ENCODE data around the gene ROBO1.

ROBO1 gene

DNA sequence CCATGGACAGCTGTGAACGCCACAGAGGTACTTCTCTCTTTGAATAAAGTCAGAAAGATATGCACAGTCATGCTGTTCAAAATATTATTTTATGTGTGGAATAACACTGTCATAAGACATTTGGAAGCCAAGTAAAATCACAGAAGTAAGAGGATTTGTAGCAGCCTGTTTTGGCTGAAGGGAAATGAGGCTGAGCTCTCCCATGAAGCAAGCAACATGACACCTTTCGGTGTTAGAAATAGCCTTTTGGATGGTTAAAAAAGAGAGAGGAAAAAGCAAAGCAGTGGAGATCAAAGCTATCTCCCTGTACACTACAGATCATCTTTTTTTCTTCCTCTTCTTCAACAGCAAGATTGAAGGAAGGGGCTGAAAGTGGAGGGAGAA is 755.3 kb downstream of the ROBO1 start:
- DNase-seq (ENCODE audit: low read depth), result no peak

DNA sequence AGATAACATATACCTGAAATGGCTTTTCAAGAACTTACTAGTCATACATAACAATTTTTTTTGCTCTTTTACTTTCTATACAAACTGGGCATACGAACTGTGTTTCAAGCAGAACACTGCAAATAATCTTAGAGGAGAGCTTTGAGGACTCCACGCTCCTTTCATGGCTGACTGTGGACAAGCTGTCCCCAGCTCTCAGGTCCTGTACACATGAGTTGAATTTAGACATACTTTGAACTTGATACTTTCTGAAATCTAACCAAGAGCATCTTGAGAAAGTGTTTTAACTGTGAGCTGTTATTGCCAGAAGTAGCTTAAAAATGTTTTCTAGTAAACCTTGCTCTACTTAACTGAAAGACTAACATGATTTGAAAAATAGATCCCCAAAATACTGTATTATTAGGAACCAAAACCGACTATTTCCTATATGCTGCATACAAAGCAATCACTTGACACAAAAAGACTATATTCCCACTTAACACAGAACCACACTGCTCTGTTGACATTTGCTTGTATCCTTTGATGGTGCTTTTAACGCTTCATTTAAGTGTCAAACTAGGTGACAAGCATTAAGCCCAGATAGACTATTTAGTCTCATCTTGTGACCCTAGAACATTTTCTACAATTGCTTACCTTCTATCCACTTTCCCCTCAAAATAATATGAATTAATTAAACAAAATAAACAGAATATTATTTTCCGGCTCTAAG is 755.8 kb downstream of the ROBO1 start:
- no peak for DNase-seq (ENCODE audit: low read depth)

DNA sequence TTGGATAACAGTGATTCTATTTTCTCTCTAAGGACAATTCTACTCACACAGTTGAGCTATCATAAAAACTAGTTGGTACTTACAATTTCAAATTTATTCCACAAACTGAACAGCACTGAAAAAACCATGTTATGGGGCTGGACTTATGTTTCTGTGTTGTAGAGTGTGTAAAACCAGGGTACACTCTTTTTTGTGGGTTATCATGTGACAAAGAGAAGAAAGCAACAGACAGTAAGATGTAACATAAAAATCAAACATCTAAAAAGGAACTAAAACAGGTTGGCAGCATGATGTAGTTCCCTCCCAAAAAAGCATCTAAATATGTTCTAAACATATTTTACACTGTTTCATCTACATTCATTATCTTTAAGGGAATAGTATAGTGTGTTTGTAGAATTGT is 757.9 kb downstream of the ROBO1 start:
- DNase-seq (ENCODE audit: low read depth), result no peak

DNA sequence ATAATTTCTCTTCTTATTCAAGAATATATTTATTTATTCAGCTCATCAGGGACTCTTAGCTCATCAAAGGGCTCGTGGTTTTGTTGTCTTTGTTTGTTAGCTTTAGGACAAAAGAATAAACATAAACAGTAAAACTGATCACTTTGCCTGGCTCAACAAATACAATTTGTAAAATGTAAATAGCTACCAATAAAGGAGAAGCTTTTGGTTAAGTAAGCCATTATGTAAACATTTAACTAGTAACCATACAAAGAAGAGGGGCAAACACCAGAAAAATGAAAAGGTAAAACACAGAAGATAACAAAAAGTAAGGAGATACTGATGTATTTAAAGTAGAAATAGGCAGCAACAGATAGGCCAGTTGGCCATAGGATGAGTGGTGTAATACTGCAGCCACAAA is 761.7 kb downstream of the ROBO1 start:
- no peak for DNase-seq (ENCODE audit: low read depth)

DNA sequence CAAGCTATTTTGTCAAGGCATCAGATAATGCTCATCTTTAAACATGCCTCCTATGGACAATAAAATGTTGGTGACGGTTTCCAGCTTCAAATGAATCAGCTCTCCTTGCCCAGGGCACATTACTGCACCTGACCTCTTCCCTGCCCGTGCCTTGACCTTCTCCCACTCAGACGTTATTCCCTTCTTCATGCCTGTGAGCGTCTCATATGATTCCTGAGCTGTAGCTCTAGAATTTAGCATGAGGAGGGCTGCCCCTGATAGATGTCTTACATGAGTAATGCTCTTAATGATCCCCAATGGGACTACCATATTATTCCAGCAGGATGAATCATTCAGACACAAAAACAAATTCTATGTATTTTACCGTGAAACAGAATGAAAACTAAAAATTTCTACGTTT is 762.7 kb downstream of the ROBO1 start:
- DNase-seq (ENCODE audit: low read depth), result no peak

DNA sequence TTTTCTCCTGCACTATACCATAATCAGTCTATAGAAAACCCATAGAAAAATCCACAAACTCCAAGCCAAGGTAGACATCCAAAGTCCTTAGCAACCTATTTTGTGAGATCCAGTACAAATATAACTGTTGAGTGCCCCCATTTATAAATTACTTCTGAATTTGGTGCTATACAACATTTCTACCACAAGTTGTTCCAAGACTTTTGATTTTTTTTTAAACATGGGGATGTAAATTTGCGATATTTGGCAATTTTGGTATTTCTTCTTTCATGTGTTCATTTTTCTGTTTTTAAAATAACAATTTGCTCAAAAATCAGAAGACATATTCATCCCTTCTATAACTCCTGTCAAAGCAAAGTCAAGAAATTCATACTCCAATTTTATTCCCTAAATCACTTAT is 763.8 kb downstream of the ROBO1 start:
- no peak for DNase-seq (ENCODE audit: low read depth)

DNA sequence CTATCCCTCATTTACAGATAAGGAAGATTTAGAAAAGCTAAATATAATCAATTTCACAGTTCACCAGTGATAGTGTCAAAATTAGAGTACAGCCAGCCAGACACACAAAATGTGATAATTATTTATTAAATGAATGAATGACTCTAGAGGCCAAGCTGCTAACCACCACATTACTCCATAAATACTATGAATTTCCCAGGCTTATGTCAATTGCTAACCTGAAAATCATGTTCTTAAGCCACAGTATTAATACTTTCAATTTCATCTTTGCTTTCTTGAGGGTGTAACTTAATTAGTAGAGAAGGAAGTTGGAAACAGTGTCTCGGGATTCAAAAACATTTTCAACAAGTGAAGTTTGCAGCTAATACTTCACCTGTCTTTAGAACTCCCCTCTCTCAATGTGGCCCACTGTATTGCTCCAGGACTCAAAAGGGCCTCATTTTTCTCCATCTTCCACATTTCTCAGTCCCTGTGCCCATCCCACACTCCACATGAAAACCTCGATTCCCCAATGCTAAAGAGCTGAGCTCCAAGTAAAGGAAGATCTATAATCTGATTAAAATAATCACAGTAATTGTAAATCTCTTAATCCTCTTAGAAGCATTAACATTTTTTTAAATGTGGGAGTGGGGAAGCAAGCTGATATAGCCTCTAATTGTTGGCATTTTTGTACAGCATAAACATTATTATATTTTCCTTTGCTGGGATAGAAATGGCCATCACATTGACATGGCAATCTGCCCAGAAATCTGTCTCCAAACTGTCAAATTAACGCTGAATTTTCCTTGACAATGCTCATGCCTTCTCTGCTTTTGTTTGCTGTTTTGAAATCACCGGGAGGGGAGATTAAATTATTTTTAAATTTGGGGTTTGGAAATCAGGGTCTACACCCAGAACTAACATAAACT is 765.1 kb downstream of the ROBO1 start:
- no peak for DNase-seq (ENCODE audit: low read depth)

DNA sequence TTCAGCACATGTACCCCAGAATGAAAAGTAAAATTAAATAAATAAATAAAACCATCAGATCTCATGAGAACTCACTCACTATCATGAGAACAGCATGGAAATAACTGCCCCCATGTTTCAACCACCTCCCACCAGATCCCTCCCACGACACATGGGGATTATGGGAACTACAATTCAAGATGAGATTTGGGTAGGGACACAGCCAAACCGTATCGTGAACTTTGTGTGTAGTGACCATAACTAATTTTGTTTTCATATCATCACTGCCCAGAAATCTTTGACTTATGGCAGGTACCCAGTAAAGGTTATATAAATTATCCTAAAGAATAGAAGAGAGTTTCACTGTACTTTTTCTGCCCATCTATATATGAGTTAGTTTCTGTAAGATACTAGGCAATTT is 766.5 kb downstream of the ROBO1 start:
- no peak for DNase-seq (ENCODE audit: low read depth)

DNA sequence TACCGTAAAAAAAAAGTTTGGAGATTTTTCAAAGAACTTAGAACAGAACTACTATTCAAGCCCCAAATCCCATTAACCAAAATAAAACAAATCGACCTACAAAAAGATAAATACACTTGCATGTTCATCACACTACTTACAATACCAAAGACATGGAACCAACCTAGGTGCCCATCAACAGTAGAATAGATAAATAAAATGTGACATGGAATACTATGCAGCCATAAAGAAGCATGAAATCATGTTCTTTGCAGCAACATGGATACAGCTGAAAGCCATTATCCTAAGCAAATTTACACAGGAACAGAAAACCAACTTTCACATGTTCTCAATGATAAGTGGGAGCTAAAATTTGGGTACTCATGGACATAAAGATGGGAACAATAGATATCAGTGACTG is 768.7 kb downstream of the ROBO1 start:
- no peak for DNase-seq (ENCODE audit: low read depth)

DNA sequence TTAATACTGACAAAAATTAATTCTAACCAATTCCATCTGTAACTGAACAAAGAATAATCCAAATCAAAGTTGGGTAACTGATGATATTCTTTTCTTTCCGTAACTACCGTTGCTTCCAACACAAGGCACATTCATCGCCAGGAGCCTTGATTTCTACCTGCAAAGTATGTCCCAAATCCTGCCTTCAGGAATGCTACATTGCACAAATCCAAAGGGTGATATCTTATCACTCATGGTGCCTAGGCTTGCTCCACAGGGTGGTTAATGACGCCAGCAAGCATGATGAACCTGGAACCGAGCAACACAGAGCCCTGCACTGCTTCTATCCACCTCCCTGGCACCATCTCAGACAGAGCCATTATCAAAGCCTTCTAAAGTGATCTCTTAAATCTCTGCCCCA is 772.7 kb downstream of the ROBO1 start:
- DNase-seq (ENCODE audit: low read depth), result no peak

DNA sequence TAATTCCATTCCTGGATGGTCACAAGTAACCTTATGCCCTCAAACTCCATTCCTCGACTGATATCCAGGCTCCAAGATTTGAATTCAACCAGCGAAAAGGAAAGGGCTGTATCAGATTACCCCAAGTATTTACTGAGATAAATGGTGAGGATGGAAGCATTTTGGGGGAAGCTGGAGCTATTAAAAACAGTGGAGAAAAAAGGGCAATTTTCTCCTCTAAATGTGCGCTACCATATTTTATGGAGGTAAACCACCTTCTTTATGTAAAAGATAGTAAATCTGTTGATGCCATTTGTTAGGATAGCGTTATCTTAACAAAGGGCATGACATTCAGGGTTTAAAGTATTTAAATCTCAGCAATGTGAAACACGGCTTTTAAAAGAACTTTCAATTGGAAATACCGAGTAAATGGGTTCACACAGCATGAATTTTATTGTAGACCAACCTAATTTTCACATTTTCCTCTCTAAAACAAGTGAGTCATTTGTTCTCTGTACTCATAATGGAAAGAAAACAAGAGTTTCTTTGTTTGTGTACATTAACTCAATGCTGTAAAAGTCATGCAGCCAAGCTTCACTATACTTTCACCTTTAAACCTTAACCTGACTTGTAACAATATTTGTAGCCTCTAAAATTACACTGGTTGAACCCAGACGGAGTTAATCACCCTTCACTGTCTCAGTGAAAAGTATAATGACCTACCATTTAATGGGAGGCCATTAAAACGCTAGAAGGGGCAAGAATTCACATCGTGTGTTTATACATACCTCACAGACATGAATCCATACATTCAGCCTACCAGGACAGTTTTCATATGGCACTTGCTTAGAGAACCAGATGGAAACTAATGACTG is 773.4 kb downstream of the ROBO1 start:
- DNase-seq (ENCODE audit: low read depth), result no peak

DNA sequence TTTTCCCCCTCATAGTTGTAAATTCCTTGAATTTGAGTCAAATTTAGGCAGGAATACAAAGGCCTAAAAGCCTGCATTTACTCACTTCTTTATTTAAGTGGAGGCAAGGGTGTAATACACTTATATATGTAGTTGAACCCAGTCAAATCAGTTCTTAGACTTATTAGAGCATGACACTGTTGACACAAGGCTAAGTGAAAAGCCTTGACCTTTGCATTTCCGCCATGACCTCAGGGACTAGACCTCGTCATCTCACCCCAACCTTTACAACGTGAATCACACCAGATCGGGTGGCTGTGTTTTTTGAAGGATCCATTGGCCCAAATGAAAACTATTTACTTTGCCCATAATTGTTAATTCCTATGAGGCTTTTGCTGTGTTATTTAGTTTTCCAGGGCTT is 774.4 kb downstream of the ROBO1 start:
- no peak for DNase-seq (ENCODE audit: low read depth)

DNA sequence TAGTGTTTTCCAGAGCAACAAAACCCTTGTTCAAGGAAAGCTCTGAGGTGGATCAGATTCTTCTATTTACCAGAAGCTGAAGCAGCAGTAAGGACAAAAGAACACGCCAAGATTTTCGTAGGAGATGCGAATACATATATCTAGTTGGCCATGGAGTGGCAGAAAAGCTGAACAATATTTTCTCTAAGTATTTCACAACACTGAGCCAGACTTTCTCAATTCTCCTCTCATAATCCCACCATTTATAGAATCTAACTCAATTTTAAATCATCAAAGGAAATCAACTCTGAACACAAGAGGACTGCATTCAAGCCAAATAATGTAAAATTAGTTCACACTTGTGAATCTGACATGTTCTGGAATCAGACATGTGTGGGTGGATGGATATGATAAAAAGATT is 775.0 kb downstream of the ROBO1 start:
- no peak for DNase-seq (ENCODE audit: low read depth)

DNA sequence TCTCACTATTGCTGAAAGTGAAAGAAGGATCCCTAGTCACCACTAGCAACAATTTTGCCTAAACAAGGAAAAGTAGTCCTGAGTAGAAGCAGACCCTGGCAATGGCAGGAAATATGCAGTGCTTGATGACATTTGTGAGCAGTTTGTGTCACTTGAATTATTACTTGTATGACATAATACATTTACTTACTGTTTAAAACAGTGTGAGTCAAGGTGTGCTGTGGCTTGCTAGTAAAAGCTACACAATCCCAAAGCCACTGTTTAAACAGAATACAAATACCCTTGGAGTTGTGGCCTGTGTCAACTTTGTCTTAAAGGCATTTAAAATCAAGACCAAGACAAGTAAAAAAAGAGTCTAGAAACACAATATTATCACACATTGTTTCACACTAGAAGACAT is 775.4 kb downstream of the ROBO1 start:
- DNase-seq (ENCODE audit: low read depth), result no peak

DNA sequence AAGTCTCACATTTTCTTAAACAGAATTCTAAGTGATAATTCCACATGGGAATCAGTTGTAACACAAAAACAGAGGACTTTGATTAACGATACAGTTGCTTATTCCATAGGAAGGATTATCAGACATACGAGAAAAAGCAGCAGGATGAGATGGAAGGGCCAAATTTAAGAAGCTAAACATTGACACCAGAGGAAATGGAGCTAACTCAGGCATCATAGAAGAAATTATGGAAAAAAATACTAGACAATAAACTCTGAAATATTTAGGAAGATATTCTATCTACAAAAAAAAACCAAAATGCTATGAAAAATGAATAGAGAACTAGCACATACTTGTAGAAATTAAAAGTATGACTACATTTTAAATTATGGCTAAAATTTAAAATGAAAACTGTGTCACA is 776.1 kb downstream of the ROBO1 start:
- no peak for DNase-seq (ENCODE audit: low read depth)

DNA sequence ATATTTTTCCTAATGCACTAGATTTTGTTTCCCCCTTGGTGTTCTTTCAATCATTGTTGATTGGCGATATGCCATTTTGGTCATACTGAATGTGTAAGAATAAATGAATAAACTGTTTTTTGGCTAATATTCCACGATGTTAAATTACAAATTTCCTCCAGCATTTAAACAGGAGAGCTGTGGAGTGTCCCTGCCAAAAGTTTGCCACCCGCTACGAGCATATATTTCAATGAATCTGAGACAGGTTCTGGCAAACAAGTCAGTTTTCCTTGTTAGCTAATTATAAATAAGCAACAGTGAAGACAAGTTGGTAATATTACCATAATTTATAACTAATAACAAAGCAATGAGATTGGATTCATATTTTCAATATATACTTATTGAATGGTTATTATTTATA is 777.6 kb downstream of the ROBO1 start:
- DNase-seq (ENCODE audit: low read depth), result no peak

DNA sequence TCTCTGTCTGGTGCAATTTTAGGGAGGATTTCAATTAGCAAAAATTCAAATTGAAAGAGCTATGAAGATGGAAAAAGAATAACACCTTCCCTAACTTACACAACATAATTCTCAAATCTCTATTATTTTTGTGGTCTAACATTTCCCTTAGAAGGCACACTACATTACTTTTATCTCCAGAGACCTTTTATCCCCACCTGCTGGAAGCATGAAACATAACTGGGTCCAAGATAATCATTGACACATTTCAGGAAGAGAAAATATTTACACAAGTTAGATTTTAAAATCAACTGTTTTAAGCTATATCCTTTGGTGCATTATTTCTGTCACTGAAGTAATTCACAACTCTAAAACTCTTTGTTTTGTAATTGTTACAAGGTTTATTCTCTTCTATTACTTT is 779.5 kb downstream of the ROBO1 start:
- DNase-seq (ENCODE audit: low read depth), result no peak

DNA sequence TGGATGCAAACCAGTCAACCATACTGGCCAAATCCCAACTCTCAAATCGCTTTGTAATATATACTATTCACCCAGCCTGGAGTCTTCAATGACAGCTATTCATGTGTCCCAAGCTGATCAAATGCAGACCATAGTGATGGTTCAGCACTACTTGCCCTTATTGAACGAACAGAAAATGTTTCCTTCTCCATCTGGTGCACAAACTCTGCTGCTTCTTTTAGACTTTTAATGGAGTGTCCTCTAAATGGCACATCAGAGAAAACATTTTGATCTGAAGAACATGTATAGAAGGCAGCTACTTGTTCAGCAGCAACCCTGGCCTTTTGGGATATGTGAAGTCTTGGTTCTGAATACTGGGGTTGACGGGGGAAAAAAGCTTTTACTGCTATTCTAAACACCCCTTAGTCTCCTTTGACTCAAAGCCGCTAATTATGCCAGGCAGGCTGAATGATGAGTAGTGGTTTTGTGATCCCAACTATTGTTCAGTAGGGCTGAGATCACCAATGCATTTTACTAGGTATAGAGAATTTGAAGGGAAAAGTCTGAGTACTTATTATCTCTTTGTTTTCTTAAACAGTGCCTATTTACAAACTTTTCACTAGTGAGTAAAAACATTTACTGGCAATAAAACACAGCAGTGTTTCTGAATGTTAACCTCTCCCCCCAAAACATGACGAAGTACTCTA is 781.2 kb downstream of the ROBO1 start:
- no peak for DNase-seq (ENCODE audit: low read depth)

DNA sequence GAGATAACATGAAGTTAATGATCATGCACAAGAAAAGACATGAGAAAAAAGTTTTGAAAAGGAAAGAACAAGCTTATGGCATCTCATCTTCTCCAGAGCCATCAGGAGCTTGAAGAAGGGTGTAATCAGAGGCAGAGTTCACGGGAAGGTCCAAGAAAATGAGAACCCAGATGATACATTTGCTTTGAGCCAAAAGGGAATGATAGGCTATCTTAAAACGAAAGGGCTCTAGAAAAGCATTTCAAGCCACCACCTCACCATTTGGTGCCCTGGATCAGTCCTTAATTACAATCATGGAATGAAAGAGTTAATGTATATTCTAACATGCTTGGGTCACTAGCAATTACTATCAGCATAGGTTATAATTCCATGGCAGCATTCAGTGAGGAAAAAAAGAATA is 781.8 kb downstream of the ROBO1 start:
- DNase-seq (ENCODE audit: low read depth), result no peak

DNA sequence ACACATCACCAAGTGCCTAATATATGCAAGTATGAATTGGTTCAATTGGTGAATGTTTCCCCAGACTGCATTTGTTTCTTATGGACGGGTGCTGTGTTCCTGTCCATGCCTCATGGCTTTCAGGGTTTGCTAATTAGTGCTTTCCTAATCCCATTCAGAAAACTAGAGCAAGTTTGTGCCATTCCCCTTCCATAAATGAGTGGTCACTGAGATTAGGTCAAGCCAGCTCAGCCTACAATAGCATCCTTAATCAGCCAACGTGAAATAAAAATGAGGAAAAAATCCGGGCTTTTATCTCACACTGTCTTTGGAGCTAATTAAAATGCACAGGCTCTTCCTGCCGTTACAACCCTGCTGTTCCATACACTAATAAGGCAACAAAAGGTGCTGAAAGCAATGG is 788.8 kb downstream of the ROBO1 start:
- DNase-seq (ENCODE audit: low read depth), result no peak

DNA sequence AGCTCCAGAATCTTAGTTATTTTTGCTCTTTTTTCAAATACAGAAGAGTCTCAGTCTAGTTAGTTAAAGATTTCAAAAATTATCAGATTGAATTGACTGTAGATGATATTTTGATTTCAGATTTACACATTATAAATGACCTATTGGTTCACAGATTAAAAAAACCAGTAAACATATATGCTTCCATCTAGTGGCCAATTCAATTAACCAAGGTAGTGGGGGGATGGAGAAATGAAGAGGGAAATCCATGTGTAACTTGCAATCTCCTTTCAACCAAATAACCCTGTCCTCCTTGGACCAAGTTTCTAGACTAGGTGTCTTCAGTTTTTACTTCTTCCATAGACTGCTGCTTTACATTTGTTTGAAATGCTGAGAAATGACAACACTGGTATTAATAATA is 789.8 kb downstream of the ROBO1 start:
- no peak for DNase-seq (ENCODE audit: low read depth)

DNA sequence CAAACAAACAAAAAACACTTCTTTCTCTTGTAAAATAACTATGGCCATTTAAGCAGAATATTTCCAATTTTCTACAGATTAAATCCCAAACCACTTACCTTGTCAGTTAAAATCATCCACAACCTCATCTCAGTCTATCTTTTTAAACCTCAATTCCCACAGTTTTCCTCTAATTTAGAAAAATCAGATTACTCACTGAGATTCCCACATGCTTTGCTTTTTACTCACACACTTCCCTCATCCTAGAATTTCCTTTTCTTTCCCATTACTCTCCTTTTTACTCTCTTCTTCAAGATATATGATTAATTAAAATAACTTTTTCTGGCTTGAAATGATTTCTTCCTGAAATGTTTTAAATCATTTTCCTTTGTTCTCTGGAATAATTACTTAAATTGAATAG is 790.7 kb downstream of the ROBO1 start:
- DNase-seq (ENCODE audit: low read depth), result no peak
